Bronchial epithelial cell (primary cell): ENCODE data around the gene CAV3. TPM values are rescaled to one million over a fixed set of nuclear protein-coding genes. Genes with fewer than 3 reads are reported as not detected.

ENCODE experiments used
- DNase-seq: peaks from one replicate; pipeline ENCODE4 v3.0.0-alpha.2; 2010; ENCODE audit warnings: low read depth
- FAIRE-seq: peaks from 2 replicates; lab custom pipeline; 2011; peaks lifted over from hg19 to GRCh38; lab: Jason Lieb, UNC
- H3K27me3 ChIP-seq: 2 replicates; pipeline ENCODE4 v1.5.1; 2011; ENCODE audit warnings: low read length; ENCODE audit not compliant: control insufficient read depth, insufficient read depth
- H3K36me3 ChIP-seq: 2 replicates; pipeline ENCODE4 v1.5.1; 2011; ENCODE audit warnings: low read length; ENCODE audit not compliant: control insufficient read depth, insufficient read depth
- H3K4me3 ChIP-seq: 2 replicates; pipeline ENCODE4 v1.5.1; 2011; ENCODE audit warnings: mild to moderate bottlenecking, low read depth, low read length, control low read depth
- CTCF ChIP-seq: IDR thresholded peaks from 2 replicates; pipeline ENCODE4 v1.5.1; 2011; ENCODE audit warnings: mild to moderate bottlenecking, moderate library complexity, low read length, control low read depth, inconsistent platforms; ENCODE audit not compliant: insufficient read depth, severe bottlenecking
- total RNA-seq: library from RNA; depleted of rRNA; stranded (reverse); fragments of >200 nt; gene quantifications from 2 replicates; pipeline ENCODE4 v1.2.1, GENCODE V29; 2014

Gene CAV3
- total RNA-seq, 1 donor from 2014 or later = not detected

DNA sequence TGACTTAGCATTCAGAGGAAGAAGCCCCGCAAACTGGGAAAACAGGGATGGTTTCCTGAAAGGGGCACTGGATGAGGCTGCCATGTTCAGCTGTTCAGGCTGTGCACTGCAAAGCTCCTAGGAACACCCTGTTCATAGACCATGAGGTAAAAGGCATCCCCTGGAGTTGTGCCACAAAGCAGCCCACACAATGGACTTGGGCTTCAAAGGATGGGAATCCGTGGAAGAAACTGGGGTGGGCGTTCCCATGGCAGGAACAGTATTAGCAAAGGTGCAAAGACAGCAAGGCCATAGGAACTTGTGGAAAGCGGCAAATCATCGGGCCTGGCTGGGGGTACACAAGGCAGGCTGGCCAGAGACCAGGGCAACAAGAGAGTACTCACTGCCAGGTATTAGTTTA, 26.9 kb downstream of the CAV3 start:
- no peaks in the 10 kb centered on the region for H3K36me3 ChIP-seq
- DNase-seq (no peak), FAIRE-seq (no peak)
- no peaks in the 10 kb centered on the region for H3K27me3 ChIP-seq
- TF ChIP-seq CTCF = no peak
- H3K4me3 ChIP-seq = no peak overlapping the region

- no peak for TF ChIP-seq CTCF
- DNase-seq = no peak
- FAIRE-seq = no peak
Observed at GRCh38 chr3:8761866-8762265, 28.3 kb downstream of the CAV3 start.

GRCh38 chr3:8762607-8763377, 29.2 kb downstream of the CAV3 start:
- Histone ChIP-seq H3K4me3 (no peak overlapping the region), H3K27me3 (peaks cover 4% of the 10 kb centered on the region), H3K36me3 (no peaks in the 10 kb centered on the region)
- FAIRE-seq (no peak), DNase-seq (no peak)
- TF ChIP-seq CTCF = no peak

More at GRCh38 chr3:8761866-8762265, 28.3 kb downstream of the CAV3 start:
- Histone ChIP-seq H3K36me3 (no peaks in the 10 kb centered on the region), H3K4me3 (no peak overlapping the region), H3K27me3 (peaks cover 2% of the 10 kb centered on the region)

GRCh38 chr3:8764528-8764927, 30.9 kb downstream of the CAV3 start:
- TF ChIP-seq CTCF = no peak
- DNase-seq = no peak
- FAIRE-seq = no peak

GRCh38 chr3:8765528-8765927, 31.9 kb downstream of the CAV3 start:
- H3K27me3 ChIP-seq = peaks cover 6% of the 10 kb centered on the region
- no peak for FAIRE-seq
- TF ChIP-seq CTCF = no peak
- no peak overlapping the region for H3K4me3 ChIP-seq
- H3K36me3 ChIP-seq = no peaks in the 10 kb centered on the region
- no peak for DNase-seq

More at GRCh38 chr3:8764528-8764927, 30.9 kb downstream of the CAV3 start:
- H3K27me3 ChIP-seq = peaks cover 6% of the 10 kb centered on the region
- H3K4me3 ChIP-seq = no peak overlapping the region
- H3K36me3 ChIP-seq = no peaks in the 10 kb centered on the region
